ENCODE results near the gene PROSER3. TPM values are rescaled to one million over a fixed set of nuclear protein-coding genes. Genes with fewer than 3 reads are reported as not detected.
"Not testable (repeated sequence)": the region's sequence is repeated elsewhere in the genome, so short reads cannot be mapped to it uniquely, and the experiment has no call there.

The PROSER3 gene
- total RNA-seq, 2 donors from 2014 or later: 13.6 to 19.2 TPM

GRCh38 chr19:35767288-35768081 lies 9.5 kb downstream of the PROSER3 start:
- Histone ChIP-seq H3K27ac (no peak overlapping the region), H3K27me3 (replicated peaks; ENCODE audit: insufficient read depth) (no peaks in the 10 kb centered on the region), H3K36me3 (no peaks in the 10 kb centered on the region), H3K4me3 (no peak overlapping the region), H3K4me1 (replicated peaks) (no peaks in the 10 kb centered on the region), H3K9me3 (no peaks in the 10 kb centered on the region)
- intact Hi-C loops (cut with DNase I): no loop called here
- DNase-seq (ENCODE audit: low spot score): no peak
- 63% methylated on average over 34 of the region's 34 CpGs for WGBS
- TF ChIP-seq, protein P1, sequence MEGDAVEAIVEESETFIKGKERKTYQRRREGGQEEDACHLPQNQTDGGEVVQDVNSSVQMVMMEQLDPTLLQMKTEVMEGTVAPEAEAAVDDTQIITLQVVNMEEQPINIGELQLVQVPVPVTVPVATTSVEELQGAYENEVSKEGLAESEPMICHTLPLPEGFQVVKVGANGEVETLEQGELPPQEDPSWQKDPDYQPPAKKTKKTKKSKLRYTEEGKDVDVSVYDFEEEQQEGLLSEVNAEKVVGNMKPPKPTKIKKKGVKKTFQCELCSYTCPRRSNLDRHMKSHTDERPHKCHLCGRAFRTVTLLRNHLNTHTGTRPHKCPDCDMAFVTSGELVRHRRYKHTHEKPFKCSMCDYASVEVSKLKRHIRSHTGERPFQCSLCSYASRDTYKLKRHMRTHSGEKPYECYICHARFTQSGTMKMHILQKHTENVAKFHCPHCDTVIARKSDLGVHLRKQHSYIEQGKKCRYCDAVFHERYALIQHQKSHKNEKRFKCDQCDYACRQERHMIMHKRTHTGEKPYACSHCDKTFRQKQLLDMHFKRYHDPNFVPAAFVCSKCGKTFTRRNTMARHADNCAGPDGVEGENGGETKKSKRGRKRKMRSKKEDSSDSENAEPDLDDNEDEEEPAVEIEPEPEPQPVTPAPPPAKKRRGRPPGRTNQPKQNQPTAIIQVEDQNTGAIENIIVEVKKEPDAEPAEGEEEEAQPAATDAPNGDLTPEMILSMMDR (IDR thresholded peaks at IDR 0.05): no peak
- no peak for TF ChIP-seq POLR2A (IDR thresholded peaks at IDR 0.05)
- no peak for TF ChIP-seq POLR2AphosphoS5 (IDR thresholded peaks at IDR 0.05)

- Histone ChIP-seq H3K9me3 (no peaks in the 10 kb centered on the region), H3K36me3 (no peaks in the 10 kb centered on the region), H3K27ac (no peak overlapping the region), H3K4me1 (replicated peaks) (no peaks in the 10 kb centered on the region), H3K27me3 (replicated peaks; ENCODE audit: insufficient read depth) (no peaks in the 10 kb centered on the region), H3K4me3 (no peak overlapping the region)
- DNase-seq (ENCODE audit: low spot score): no peak
- no peak for TF ChIP-seq POLR2AphosphoS5 (IDR thresholded peaks at IDR 0.05)
- TF ChIP-seq, protein P1 (IDR thresholded peaks at IDR 0.05): no peak
- TF ChIP-seq POLR2A (IDR thresholded peaks at IDR 0.05): no peak
- WGBS: 56% methylated on average over 15 of the region's 15 CpGs
- intact Hi-C loops (cut with DNase I): no loop called here
These were observed 10.1 kb downstream of the PROSER3 start for GRCh38 chr19:35768082-35768421.

DNA sequence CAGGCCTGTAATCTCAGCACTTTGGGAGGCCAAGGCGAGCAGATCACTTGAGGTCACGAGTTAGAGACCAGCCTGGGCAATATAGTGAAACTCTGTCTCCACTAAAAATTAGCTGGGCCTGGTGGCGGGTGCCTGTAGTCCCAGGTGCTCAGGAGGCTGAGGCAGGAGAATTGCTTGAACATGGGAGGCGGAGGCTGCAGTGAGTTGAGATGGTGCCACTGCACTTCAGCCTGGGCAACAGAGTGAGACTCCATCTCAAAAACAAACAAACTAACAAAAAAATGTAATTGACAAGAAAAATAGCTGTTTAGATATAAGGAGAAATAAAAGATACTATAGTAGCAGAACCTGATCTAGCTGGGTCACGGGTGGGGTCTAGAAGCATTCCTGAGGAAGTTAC lies 14.4 kb downstream of the PROSER3 start:
- H3K4me1 ChIP-seq (replicated peaks); H3K27me3 ChIP-seq (replicated peaks; ENCODE audit: insufficient read depth); H3K27ac ChIP-seq; intact Hi-C loops (cut with DNase I); H3K4me3 ChIP-seq; H3K36me3 ChIP-seq; DNase-seq (ENCODE audit: low spot score); H3K9me3 ChIP-seq: not testable (repeated sequence)
- 97% methylated on average over 5 of the region's 5 CpGs for WGBS

DNA sequence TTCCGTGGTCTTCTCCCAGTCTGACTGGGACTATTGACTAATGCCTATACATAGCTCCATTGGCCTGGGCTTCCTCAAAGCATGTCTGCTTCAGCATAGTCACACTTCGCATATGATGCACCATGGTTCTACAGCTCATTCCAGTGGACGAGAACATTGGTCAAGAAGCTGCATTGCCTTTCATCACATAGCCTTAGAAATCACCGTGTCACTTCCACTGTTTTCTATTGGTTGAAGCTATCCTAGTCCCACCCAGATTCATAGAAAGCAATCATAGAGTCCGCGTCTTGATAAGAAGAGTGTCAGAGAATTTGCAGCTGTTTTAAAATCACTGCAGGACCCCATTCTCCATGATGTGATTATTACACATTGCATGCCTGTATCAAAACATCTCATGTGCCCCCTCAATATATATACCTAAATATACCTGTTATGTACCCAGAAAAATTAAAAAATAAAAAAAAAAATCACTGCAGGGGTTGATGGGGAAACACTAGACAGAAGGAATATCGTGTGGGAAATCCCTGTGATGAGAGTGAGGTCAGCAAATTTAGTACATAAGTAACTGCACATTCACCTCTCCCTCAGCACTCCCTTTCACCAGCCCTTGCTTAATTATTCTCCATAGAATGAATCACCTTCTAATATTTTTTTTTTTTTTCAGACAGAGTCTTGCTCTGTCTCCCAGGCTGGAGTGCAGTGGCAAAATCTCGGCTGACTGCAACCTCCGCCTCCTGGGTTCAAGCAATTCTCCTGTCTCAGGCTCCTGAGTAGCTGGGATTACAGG lies 15.2 kb downstream of the PROSER3 start:
- Histone ChIP-seq H3K27me3 (replicated peaks; ENCODE audit: insufficient read depth) (no peaks in the 10 kb centered on the region), H3K4me3 (no peak overlapping the region), H3K4me1 (replicated peaks) (no peaks in the 10 kb centered on the region), H3K36me3 (no peaks in the 10 kb centered on the region), H3K27ac (no peak overlapping the region), H3K9me3 (no peaks in the 10 kb centered on the region)
- intact Hi-C loops (cut with DNase I): no loop called here
- DNase-seq (ENCODE audit: low spot score): no peak
- WGBS: 66% methylated on average over 9 of the region's 9 CpGs
- TF ChIP-seq, protein P1 (IDR thresholded peaks at IDR 0.05): no peak
- TF ChIP-seq POLR2A (IDR thresholded peaks at IDR 0.05): no peak

- no peak for DNase-seq (ENCODE audit: low spot score)
- Histone ChIP-seq H3K4me3 (peak overlapping the region; percentile 68 to 84), H3K27ac (no peak overlapping the region), H3K36me3 (no peaks in the 10 kb centered on the region), H3K27me3 (replicated peaks; ENCODE audit: insufficient read depth) (no peaks in the 10 kb centered on the region), H3K4me1 (replicated peaks) (no peaks in the 10 kb centered on the region), H3K9me3 (no peaks in the 10 kb centered on the region)
- 49% methylated on average over 16 of the region's 16 CpGs for WGBS
- intact Hi-C loops (cut with DNase I): no loop called here
- TF ChIP-seq POLR2A (IDR thresholded peaks at IDR 0.05) (no peak), POLR2AphosphoS5 (IDR thresholded peaks at IDR 0.05) (no peak)
- TF ChIP-seq, protein P1 (IDR thresholded peaks at IDR 0.05): no peak
These were observed 16.5 kb downstream of the PROSER3 start for GRCh38 chr19:35774274-35775045.
